Vagina (tissue), 2 donors: ENCODE measurements around the gene TMEM176B. TPM values are rescaled to one million over a fixed set of nuclear protein-coding genes. Genes with fewer than 3 reads are reported as not detected.

ENCODE experiments used
- DNase-seq, 2 donors: peaks; one replicate each; pipeline ENCODE4 v3.0.0-alpha.2; 2017; ENCODE audit errors: extremely low spot score in 2 of 2
- H3K27ac ChIP-seq: fragments of 200-600 bp; sonication (generic); one replicate; pipeline ENCODE4 v1.5.1; 2019
- H3K27me3 ChIP-seq: fragments of 200-600 bp; sonication (generic); one replicate; pipeline ENCODE4 v1.5.1; 2019
- H3K36me3 ChIP-seq, 2 donors: fragments of 200-600 bp; sonication (generic); one replicate each; pipeline ENCODE4 v1.5.1; 2017 to 2019
- H3K4me1 ChIP-seq: fragments of 200-600 bp; sonication (generic); one replicate; pipeline ENCODE4 v1.5.1; 2019
- H3K4me3 ChIP-seq, 2 donors: fragments of 200-600 bp; sonication (generic); 1 replicate in 1 of 2; 2 replicates in 1 of 2; pipeline ENCODE4 v1.5.1; 2016 to 2019
- H3K9me3 ChIP-seq: fragments of 200-600 bp; sonication (generic); one replicate; pipeline ENCODE4 v1.5.1; 2019
- CTCF ChIP-seq, 3 experiments: fragments of 450-650 bp in 2 of 3; fragments of 200-600 bp in 1 of 3; sonication (generic) in 1 of 3; IDR thresholded peaks; one replicate each; pipeline ENCODE4 v1.5.1; 2017 to 2019; ENCODE audit warnings: antibody characterized with exemption in 3 of 3, mild to moderate bottlenecking in 2 of 3, moderate library complexity in 2 of 3
- POLR2A ChIP-seq, 2 donors: fragments of 450-650 bp; IDR thresholded peaks; one replicate each; pipeline ENCODE4 v1.6.1; 2017; ENCODE audit warnings: antibody characterized with exemption in 2 of 2, mild to moderate bottlenecking in 2 of 2, moderate library complexity in 2 of 2
- POLR2AphosphoS5 ChIP-seq, 2 donors: sonication (generic); formaldehyde crosslinking; IDR thresholded peaks; one replicate each; pipeline ENCODE4 v1.9.0; 2017; ENCODE audit warnings: antibody characterized with exemption in 2 of 2, mild to moderate bottlenecking in 2 of 2, low read depth in 1 of 2; ENCODE audit not compliant: insufficient read depth in 1 of 2
- intact Hi-C: fragments of 100-400 bp; cut with DNase I; formaldehyde crosslinking; loops from one replicate; pipeline ENCODE4 v1.15.1; 2023
- total RNA-seq: library from RNA; depleted of rRNA; stranded (reverse); fragments of >200 nt; gene quantifications from one replicate; pipeline ENCODE4 v1.2.3, GENCODE V29; 2016

TMEM176B gene
- total RNA-seq, 1 donor from 2014 or later, result 60.6 TPM

GRCh38 chr7:150790416-150791075, 9.6 kb downstream of the TMEM176B start:
- no peak overlapping the region for H3K27ac ChIP-seq
- DNase-seq, result no peak
- H3K9me3 ChIP-seq, result no peaks in the 10 kb centered on the region
- no peaks in the 10 kb centered on the region for H3K27me3 ChIP-seq
- peaks cover 0 to 23% of the 10 kb centered on the region in 2 donors for H3K36me3 ChIP-seq
- intact Hi-C loops, result no loop called here
- H3K4me3 ChIP-seq, result no peak overlapping the region
- H3K4me1 ChIP-seq, result peaks cover 35% of the 10 kb centered on the region
- no peak for TF ChIP-seq CTCF (IDR thresholded peaks at IDR 0.05)
- TF ChIP-seq POLR2A (IDR thresholded peaks at IDR 0.05), result no peak
- TF ChIP-seq POLR2AphosphoS5 (IDR thresholded peaks at IDR 0.05; ENCODE audit: insufficient read depth in 1 of 2, low read depth in 1 of 2), result no peak

- intact Hi-C loops, result no loop called here
- no peaks in the 10 kb centered on the region for H3K27me3 ChIP-seq
- TF ChIP-seq POLR2AphosphoS5 (IDR thresholded peaks at IDR 0.05; ENCODE audit: insufficient read depth in 1 of 2, low read depth in 1 of 2), result no peak
- no peak for TF ChIP-seq POLR2A (IDR thresholded peaks at IDR 0.05)
- H3K4me1 ChIP-seq, result peaks cover 47% of the 10 kb centered on the region
- DNase-seq, result no peak
- H3K4me3 ChIP-seq, result no peak overlapping the region
- no peaks in the 10 kb centered on the region for H3K9me3 ChIP-seq
- peak overlapping the region; percentile 82 for H3K27ac ChIP-seq
- H3K36me3 ChIP-seq, result peaks cover 0 to 21% of the 10 kb centered on the region in 2 donors
These were observed 11.5 kb downstream of the TMEM176B start for GRCh38 chr7:150788474-150789269.

GRCh38 chr7:150787321-150788281, 12.6 kb downstream of the TMEM176B start:
- no peak for TF ChIP-seq POLR2AphosphoS5 (IDR thresholded peaks at IDR 0.05; ENCODE audit: insufficient read depth in 1 of 2, low read depth in 1 of 2)
- no peak for TF ChIP-seq POLR2A (IDR thresholded peaks at IDR 0.05)
- no peak for TF ChIP-seq CTCF (IDR thresholded peaks at IDR 0.05)
- peak overlapping the region; percentile 82 for H3K27ac ChIP-seq
- H3K4me3 ChIP-seq, result no peak overlapping the region
- peaks cover 0 to 17% of the 10 kb centered on the region in 2 donors for H3K36me3 ChIP-seq
- peaks cover 47% of the 10 kb centered on the region for H3K4me1 ChIP-seq
- no peak for DNase-seq
- no peaks in the 10 kb centered on the region for H3K27me3 ChIP-seq
- intact Hi-C loops, result no loop called here
- no peaks in the 10 kb centered on the region for H3K9me3 ChIP-seq

DNA sequence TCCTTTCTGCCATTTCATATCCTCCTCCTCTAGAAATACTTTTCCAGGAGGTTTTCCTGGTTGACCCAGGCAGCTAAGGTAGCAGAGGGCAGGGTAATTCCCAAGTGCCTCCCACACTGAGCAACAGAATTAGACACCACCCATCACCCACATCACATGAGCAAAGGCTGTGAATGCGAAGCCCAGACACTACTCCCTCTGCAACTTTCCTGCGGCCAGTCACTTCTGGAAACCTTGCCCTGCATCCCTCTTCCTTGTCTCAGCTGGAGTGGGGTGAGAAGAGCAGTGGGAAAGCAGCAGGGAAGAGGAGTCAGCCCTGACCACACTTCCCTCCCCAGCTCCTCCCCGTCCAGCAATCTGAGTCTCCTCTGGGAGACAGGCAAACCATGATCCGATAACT, 15.2 kb downstream of the TMEM176B start:
- no peaks in the 10 kb centered on the region for H3K9me3 ChIP-seq
- H3K27me3 ChIP-seq, result no peaks in the 10 kb centered on the region
- H3K27ac ChIP-seq, result peak overlapping the region; percentile 82
- intact Hi-C loops, result no loop called here
- no peak for DNase-seq
- no peaks in the 10 kb centered on the region for H3K36me3 ChIP-seq
- TF ChIP-seq POLR2A (IDR thresholded peaks at IDR 0.05) (no peak), CTCF (IDR thresholded peaks at IDR 0.05) (no peak), POLR2AphosphoS5 (IDR thresholded peaks at IDR 0.05; ENCODE audit: insufficient read depth in 1 of 2, low read depth in 1 of 2) (no peak)
- H3K4me1 ChIP-seq, result peaks cover 56% of the 10 kb centered on the region
- H3K4me3 ChIP-seq, result no peak overlapping the region

DNA sequence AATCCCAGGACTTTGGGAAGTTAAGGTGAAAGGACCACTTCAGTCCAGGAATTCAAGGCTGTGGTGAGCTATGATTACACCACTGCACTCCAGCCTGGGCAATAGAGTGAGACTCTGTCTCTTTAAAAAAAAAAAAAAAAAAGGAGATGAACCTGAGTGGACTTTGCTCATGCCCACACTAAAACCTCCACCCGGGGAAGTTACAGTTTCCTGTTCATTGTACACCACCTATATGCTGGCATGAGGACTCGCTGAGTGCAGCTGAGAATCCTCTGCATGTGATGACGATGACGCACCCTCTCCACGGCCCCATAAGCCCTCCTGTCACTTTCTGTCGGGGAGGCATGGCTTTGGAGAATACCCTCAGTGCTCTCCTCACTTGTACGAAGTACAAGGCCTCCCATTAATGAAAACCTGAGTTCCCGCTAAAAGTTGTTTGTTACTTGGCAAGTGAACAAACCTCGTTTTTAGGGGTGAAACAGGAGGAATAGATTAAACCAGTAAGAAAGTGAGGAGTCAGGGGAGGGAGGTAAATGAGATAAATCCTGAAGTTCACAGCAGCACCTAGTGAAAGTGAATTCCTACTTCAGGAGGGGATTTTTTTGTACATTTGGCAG, 15.9 kb downstream of the TMEM176B start:
- H3K27me3 ChIP-seq, result no peaks in the 10 kb centered on the region
- TF ChIP-seq CTCF (IDR thresholded peaks at IDR 0.05), result no peak
- no peak for TF ChIP-seq POLR2AphosphoS5 (IDR thresholded peaks at IDR 0.05; ENCODE audit: insufficient read depth in 1 of 2, low read depth in 1 of 2)
- TF ChIP-seq POLR2A (IDR thresholded peaks at IDR 0.05), result no peak
- DNase-seq, result no peak
- H3K27ac ChIP-seq, result peak overlapping the region; percentile 82
- H3K9me3 ChIP-seq, result no peaks in the 10 kb centered on the region
- peaks cover 54% of the 10 kb centered on the region for H3K4me1 ChIP-seq
- H3K4me3 ChIP-seq, result no peak overlapping the region
- H3K36me3 ChIP-seq, result no peaks in the 10 kb centered on the region
- intact Hi-C loops, result no loop called here
